Vagina (tissue), 2 donors: ENCODE results near the gene KIF16B. TPM values are rescaled to one million over a fixed set of nuclear protein-coding genes. Genes with fewer than 3 reads are reported as not detected.

Experiments used
- DNase-seq, 2 donors: peaks; one replicate each; pipeline ENCODE4 v3.0.0-alpha.2; 2017; ENCODE audit errors: extremely low spot score in 2 of 2
- H3K27ac ChIP-seq: fragments of 200-600 bp; sonication (generic); one replicate; pipeline ENCODE4 v1.5.1; 2019
- H3K27me3 ChIP-seq: fragments of 200-600 bp; sonication (generic); one replicate; pipeline ENCODE4 v1.5.1; 2019
- H3K36me3 ChIP-seq, 2 donors: fragments of 200-600 bp; sonication (generic); one replicate each; pipeline ENCODE4 v1.5.1; 2017 to 2019
- H3K4me1 ChIP-seq: fragments of 200-600 bp; sonication (generic); one replicate; pipeline ENCODE4 v1.5.1; 2019
- H3K4me3 ChIP-seq, 2 donors: fragments of 200-600 bp; sonication (generic); 1 replicate in 1 of 2; 2 replicates in 1 of 2; pipeline ENCODE4 v1.5.1; 2016 to 2019
- H3K9me3 ChIP-seq: fragments of 200-600 bp; sonication (generic); one replicate; pipeline ENCODE4 v1.5.1; 2019
- POLR2A ChIP-seq, 2 donors: fragments of 450-650 bp; IDR thresholded peaks; one replicate each; pipeline ENCODE4 v1.6.1; 2017; ENCODE audit warnings: antibody characterized with exemption in 2 of 2, mild to moderate bottlenecking in 2 of 2, moderate library complexity in 2 of 2
- POLR2AphosphoS5 ChIP-seq, 2 donors: sonication (generic); formaldehyde crosslinking; IDR thresholded peaks; one replicate each; pipeline ENCODE4 v1.9.0; 2017; ENCODE audit warnings: antibody characterized with exemption in 2 of 2, mild to moderate bottlenecking in 2 of 2, low read depth in 1 of 2; ENCODE audit not compliant: insufficient read depth in 1 of 2
- intact Hi-C: fragments of 100-400 bp; cut with DNase I; formaldehyde crosslinking; loops from one replicate; pipeline ENCODE4 v1.15.1; 2023
- total RNA-seq: library from RNA; depleted of rRNA; stranded (reverse); fragments of >200 nt; gene quantifications from one replicate; pipeline ENCODE4 v1.2.3, GENCODE V29; 2016
- TF ChIP-seq, protein P1 (sequence below), 3 experiments: fragments of 450-650 bp in 2 of 3; fragments of 200-600 bp in 1 of 3; sonication (generic) in 1 of 3; IDR thresholded peaks; one replicate each; pipeline ENCODE4 v1.5.1; 2017 to 2019; ENCODE audit warnings: antibody characterized with exemption in 3 of 3, mild to moderate bottlenecking in 2 of 3, moderate library complexity in 2 of 3

The KIF16B gene
- total RNA-seq, 1 donor from 2014 or later: 27.7 TPM

DNA sequence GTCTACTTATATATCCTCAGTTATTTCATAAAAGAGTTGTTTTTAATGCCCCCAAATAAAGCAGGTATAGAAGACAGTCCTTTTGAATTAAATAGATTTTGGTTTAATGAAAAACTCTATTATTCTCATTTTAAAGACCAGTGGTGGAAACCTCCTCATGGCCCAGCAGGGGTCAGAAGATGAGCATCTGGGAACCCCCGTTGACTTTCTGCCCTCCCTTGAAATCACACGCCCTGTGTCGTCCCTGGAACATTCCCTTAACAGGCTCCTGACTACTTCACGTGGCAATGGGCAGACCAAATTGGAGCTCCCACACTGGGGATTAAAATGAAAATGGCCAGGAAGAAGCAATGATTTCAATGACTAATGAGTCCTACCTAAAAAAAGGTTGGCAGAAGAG lies 220.9 kb downstream of the KIF16B start:
- intact Hi-C loops: no loop called here
- no peak overlapping the region for H3K4me3 ChIP-seq
- TF ChIP-seq, protein P1, sequence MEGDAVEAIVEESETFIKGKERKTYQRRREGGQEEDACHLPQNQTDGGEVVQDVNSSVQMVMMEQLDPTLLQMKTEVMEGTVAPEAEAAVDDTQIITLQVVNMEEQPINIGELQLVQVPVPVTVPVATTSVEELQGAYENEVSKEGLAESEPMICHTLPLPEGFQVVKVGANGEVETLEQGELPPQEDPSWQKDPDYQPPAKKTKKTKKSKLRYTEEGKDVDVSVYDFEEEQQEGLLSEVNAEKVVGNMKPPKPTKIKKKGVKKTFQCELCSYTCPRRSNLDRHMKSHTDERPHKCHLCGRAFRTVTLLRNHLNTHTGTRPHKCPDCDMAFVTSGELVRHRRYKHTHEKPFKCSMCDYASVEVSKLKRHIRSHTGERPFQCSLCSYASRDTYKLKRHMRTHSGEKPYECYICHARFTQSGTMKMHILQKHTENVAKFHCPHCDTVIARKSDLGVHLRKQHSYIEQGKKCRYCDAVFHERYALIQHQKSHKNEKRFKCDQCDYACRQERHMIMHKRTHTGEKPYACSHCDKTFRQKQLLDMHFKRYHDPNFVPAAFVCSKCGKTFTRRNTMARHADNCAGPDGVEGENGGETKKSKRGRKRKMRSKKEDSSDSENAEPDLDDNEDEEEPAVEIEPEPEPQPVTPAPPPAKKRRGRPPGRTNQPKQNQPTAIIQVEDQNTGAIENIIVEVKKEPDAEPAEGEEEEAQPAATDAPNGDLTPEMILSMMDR (IDR thresholded peaks at IDR 0.05): no peak
- TF ChIP-seq POLR2A (IDR thresholded peaks at IDR 0.05): no peak
- TF ChIP-seq POLR2AphosphoS5 (IDR thresholded peaks at IDR 0.05; ENCODE audit: insufficient read depth in 1 of 2, low read depth in 1 of 2): no peak
- no peak for DNase-seq
- no peak overlapping the region for H3K27ac ChIP-seq
- H3K27me3 ChIP-seq: no peaks in the 10 kb centered on the region
- no peaks in the 10 kb centered on the region for H3K4me1 ChIP-seq
- H3K9me3 ChIP-seq: no peaks in the 10 kb centered on the region
- no peaks in the 10 kb centered on the region for H3K36me3 ChIP-seq

GRCh38 chr20:16351415-16351814 lies 221.8 kb downstream of the KIF16B start:
- TF ChIP-seq, protein P1 (IDR thresholded peaks at IDR 0.05): no peak
- no peak for TF ChIP-seq POLR2AphosphoS5 (IDR thresholded peaks at IDR 0.05; ENCODE audit: insufficient read depth in 1 of 2, low read depth in 1 of 2)
- no peak for TF ChIP-seq POLR2A (IDR thresholded peaks at IDR 0.05)
- no peaks in the 10 kb centered on the region for H3K36me3 ChIP-seq
- no peak overlapping the region for H3K27ac ChIP-seq
- no peaks in the 10 kb centered on the region for H3K27me3 ChIP-seq
- no peak overlapping the region for H3K4me3 ChIP-seq
- DNase-seq: no peak
- intact Hi-C loops: no loop called here
- no peaks in the 10 kb centered on the region for H3K4me1 ChIP-seq
- H3K9me3 ChIP-seq: no peaks in the 10 kb centered on the region

DNA sequence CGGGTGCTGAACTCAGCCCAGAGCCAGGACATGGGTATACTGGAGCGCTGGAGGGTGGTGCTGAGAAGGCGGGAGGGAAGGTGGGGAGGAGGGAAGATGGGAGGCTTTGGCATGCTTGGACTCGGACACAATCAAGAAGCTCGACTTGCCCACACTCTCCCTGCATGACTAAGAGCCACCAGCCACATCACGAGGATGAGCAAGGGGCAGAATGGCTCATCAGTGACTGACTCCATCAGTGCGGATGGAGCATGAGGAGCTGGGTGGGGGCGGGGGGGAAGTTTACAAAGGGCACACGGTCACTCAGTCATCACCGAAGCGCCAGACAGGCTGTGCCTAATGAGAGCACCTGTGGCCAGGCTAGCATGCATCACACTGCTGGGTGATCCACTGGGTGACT lies 222.8 kb downstream of the KIF16B start:
- intact Hi-C loops: no loop called here

DNA sequence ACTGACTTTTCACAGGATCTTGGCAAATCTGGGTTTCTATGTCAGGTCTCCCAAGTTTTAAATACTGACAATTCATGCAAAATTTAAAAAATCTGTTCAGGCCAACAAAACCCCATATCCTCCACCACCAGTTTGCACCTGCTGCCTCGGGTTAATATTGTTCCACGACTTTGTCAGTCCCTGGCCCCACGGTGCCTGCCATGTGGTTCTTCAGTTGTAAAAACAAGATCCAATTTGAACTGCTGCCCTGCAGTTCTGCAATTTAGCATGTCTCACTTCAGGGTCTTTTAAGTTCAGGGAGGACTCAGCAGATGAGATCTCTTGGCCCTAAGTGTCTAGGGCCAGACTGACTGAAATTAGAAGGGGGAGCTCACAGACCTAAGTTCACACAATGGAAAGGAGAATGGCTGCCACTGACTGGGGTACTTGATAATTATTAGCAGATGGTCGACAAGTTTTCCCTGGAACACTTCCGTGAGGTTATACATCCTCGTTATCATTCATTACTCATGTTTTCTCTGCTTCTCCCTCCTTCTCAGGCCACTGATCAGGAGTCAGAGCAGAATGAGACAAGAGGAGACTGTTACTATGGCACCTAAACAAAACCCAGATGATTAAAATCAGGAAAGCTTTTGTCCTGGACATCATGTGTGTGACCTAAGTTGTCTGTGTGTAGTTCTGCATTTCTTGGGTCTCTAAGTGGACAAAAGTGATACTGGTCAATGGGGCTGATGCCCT lies 223.6 kb downstream of the KIF16B start:
- DNase-seq: no peak
- Histone ChIP-seq H3K36me3 (no peaks in the 10 kb centered on the region), H3K27me3 (no peaks in the 10 kb centered on the region), H3K4me3 (no peak overlapping the region), H3K4me1 (no peaks in the 10 kb centered on the region), H3K27ac (no peak overlapping the region), H3K9me3 (no peaks in the 10 kb centered on the region)
- TF ChIP-seq POLR2A (IDR thresholded peaks at IDR 0.05): no peak
- TF ChIP-seq, protein P1 (IDR thresholded peaks at IDR 0.05): no peak
- TF ChIP-seq POLR2AphosphoS5 (IDR thresholded peaks at IDR 0.05; ENCODE audit: insufficient read depth in 1 of 2, low read depth in 1 of 2): no peak
- intact Hi-C loops: no loop called here

More for the DNA sequence above, 222.8 kb downstream of the KIF16B start:
- Histone ChIP-seq H3K4me3 (no peak overlapping the region), H3K27me3 (no peaks in the 10 kb centered on the region), H3K4me1 (no peaks in the 10 kb centered on the region), H3K27ac (no peak overlapping the region), H3K36me3 (no peaks in the 10 kb centered on the region), H3K9me3 (no peaks in the 10 kb centered on the region)
- DNase-seq: no peak
- TF ChIP-seq POLR2A (IDR thresholded peaks at IDR 0.05): no peak
- TF ChIP-seq POLR2AphosphoS5 (IDR thresholded peaks at IDR 0.05; ENCODE audit: insufficient read depth in 1 of 2, low read depth in 1 of 2): no peak
- TF ChIP-seq, protein P1 (IDR thresholded peaks at IDR 0.05): no peak

GRCh38 chr20:16346956-16347355 lies 226.3 kb downstream of the KIF16B start:
- Histone ChIP-seq H3K9me3 (no peaks in the 10 kb centered on the region), H3K27ac (no peak overlapping the region), H3K36me3 (no peaks in the 10 kb centered on the region), H3K27me3 (no peaks in the 10 kb centered on the region), H3K4me1 (no peaks in the 10 kb centered on the region), H3K4me3 (no peak overlapping the region)
- no peak for DNase-seq
- TF ChIP-seq, protein P1 (IDR thresholded peaks at IDR 0.05): no peak
- TF ChIP-seq POLR2AphosphoS5 (IDR thresholded peaks at IDR 0.05; ENCODE audit: insufficient read depth in 1 of 2, low read depth in 1 of 2) (no peak), POLR2A (IDR thresholded peaks at IDR 0.05) (no peak)
- intact Hi-C loops: no loop called here
